ENCODE results near the gene CDC42BPG. TPM values are rescaled to one million over a fixed set of nuclear protein-coding genes. Genes with fewer than 3 reads are reported as not detected.

CDC42BPG gene
- total and polyA plus RNA-seq, 2 experiments from 2014 or later, result not detected

- peak overlapping the region; percentile 99 for H3K9ac ChIP-seq
- peak overlapping the region; percentile 57 for H3K4me2 ChIP-seq (ENCODE audit: unreplicated experiment)
- peaks cover 41% of the 10 kb centered on the region for H3F3A ChIP-seq (ENCODE audit: insufficient read depth)
- H3K4me1 ChIP-seq (ENCODE audit: insufficient read depth), result peaks cover 18% of the 10 kb centered on the region
- H3K9me3 ChIP-seq (ENCODE audit: low read depth), result no peaks in the 10 kb centered on the region
- no peak for DNase-seq
- no peaks in the 10 kb centered on the region for H3K9me2 ChIP-seq (ENCODE audit: insufficient read depth)
- no peaks in the 10 kb centered on the region for H3K27me3 ChIP-seq (replicated peaks; ENCODE audit: insufficient read depth)
- H3K79me2 ChIP-seq (ENCODE audit: insufficient read depth), result peaks cover 44% of the 10 kb centered on the region
- peak overlapping the region; percentile 97 for H3K27ac ChIP-seq
- no peak overlapping the region for H2AFZ ChIP-seq
- H3K36me3 ChIP-seq (ENCODE audit: low read depth), result peaks cover 33% of the 10 kb centered on the region
- peaks cover 34% of the 10 kb centered on the region; the same call in 1 of the 2 replicates for H4K20me1 ChIP-seq (ENCODE audit: insufficient read depth)
- WGBS, 2 experiments (ENCODE audit: low coverage in 1 of 2, low lambda C conversion rate in 2 of 2, missing lambda C conversion rate in 2 of 2), result 0% methylated on average over 3 to 9 of the region's 28 CpGs
- H3K4me3 ChIP-seq, result peak overlapping the region; percentile 94
- in situ Hi-C loops (cut with MboI), result no loop called here
- TF ChIP-seq EZH2phosphoT487 (IDR thresholded peaks at IDR 0.05; ENCODE audit: insufficient read depth, low read depth) (no peak), EZH2 (IDR thresholded peaks at IDR 0.05; ENCODE audit: insufficient read depth, poor library complexity, severe bottlenecking) (no peak)
Observed at GRCh38 chr11:64778223-64778472, 66.3 kb downstream of the CDC42BPG start.

- peaks cover 39% of the 10 kb centered on the region; the same call in 1 of the 2 replicates for H4K20me1 ChIP-seq (ENCODE audit: insufficient read depth)
- peak overlapping the region; percentile 99 for H3K9ac ChIP-seq
- H3K36me3 ChIP-seq (ENCODE audit: low read depth), result peaks cover 38% of the 10 kb centered on the region
- in situ Hi-C loops (cut with MboI), result no loop called here
- peaks cover 18% of the 10 kb centered on the region for H3K4me1 ChIP-seq (ENCODE audit: insufficient read depth)
- H3K4me3 ChIP-seq, result peak overlapping the region; percentile 94
- no peak overlapping the region for H2AFZ ChIP-seq
- H3K9me2 ChIP-seq (ENCODE audit: insufficient read depth), result no peaks in the 10 kb centered on the region
- H3K27ac ChIP-seq, result peak overlapping the region; percentile 97
- peaks cover 49% of the 10 kb centered on the region for H3K79me2 ChIP-seq (ENCODE audit: insufficient read depth)
- no peaks in the 10 kb centered on the region for H3K9me3 ChIP-seq (ENCODE audit: low read depth)
- 0 to 1% methylated on average over 37 to 54 of the region's 98 CpGs for WGBS, 2 experiments (ENCODE audit: low coverage in 1 of 2, low lambda C conversion rate in 2 of 2, missing lambda C conversion rate in 2 of 2)
- peaks cover 46% of the 10 kb centered on the region for H3F3A ChIP-seq (ENCODE audit: insufficient read depth)
- H3K27me3 ChIP-seq (replicated peaks; ENCODE audit: insufficient read depth), result no peaks in the 10 kb centered on the region
- TF ChIP-seq EZH2phosphoT487 (IDR thresholded peaks at IDR 0.05; ENCODE audit: insufficient read depth, low read depth) (no peak), EZH2 (IDR thresholded peaks at IDR 0.05; ENCODE audit: insufficient read depth, poor library complexity, severe bottlenecking) (no peak)
- peak overlapping the region; percentile 98 for H3K4me2 ChIP-seq (ENCODE audit: unreplicated experiment)
- peak; percentile 92 for DNase-seq
Observed at GRCh38 chr11:64777449-64778222, 66.8 kb downstream of the CDC42BPG start.

- H3K4me2 ChIP-seq (ENCODE audit: unreplicated experiment), result peak overlapping the region; percentile 98
- H3K36me3 ChIP-seq (ENCODE audit: low read depth), result peaks cover 45% of the 10 kb centered on the region
- no peak for DNase-seq
- H3K4me1 ChIP-seq (ENCODE audit: insufficient read depth), result peaks cover 25% of the 10 kb centered on the region
- peak overlapping the region; percentile 74 for H3K9ac ChIP-seq
- H3K79me2 ChIP-seq (ENCODE audit: insufficient read depth), result peaks cover 57% of the 10 kb centered on the region
- H3K27me3 ChIP-seq (replicated peaks; ENCODE audit: insufficient read depth), result no peaks in the 10 kb centered on the region
- H3K9me3 ChIP-seq (ENCODE audit: low read depth), result no peaks in the 10 kb centered on the region
- peak overlapping the region; percentile 86 for H3K4me3 ChIP-seq
- H3F3A ChIP-seq (ENCODE audit: insufficient read depth), result peaks cover 54% of the 10 kb centered on the region
- 14 to 16% methylated on average over 3 of the region's 3 CpGs for WGBS, 2 experiments (ENCODE audit: low coverage in 1 of 2, low lambda C conversion rate in 2 of 2, missing lambda C conversion rate in 2 of 2)
- no peak for TF ChIP-seq EZH2 (IDR thresholded peaks at IDR 0.05; ENCODE audit: insufficient read depth, poor library complexity, severe bottlenecking)
- TF ChIP-seq EZH2phosphoT487 (IDR thresholded peaks at IDR 0.05; ENCODE audit: insufficient read depth, low read depth), result no peak
- peak overlapping the region; percentile 50 for H3K27ac ChIP-seq
- in situ Hi-C loops (cut with MboI), result no loop called here
- no peaks in the 10 kb centered on the region for H3K9me2 ChIP-seq (ENCODE audit: insufficient read depth)
- H4K20me1 ChIP-seq (ENCODE audit: insufficient read depth), result peaks cover 47% of the 10 kb centered on the region; the same call in 1 of the 2 replicates
- H2AFZ ChIP-seq, result no peak overlapping the region
Observed at GRCh38 chr11:64776875-64777274, 67.6 kb downstream of the CDC42BPG start.

GRCh38 chr11:64776425-64776824 lies 68.0 kb downstream of the CDC42BPG start:
- peaks cover 25% of the 10 kb centered on the region for H3K4me1 ChIP-seq (ENCODE audit: insufficient read depth)
- TF ChIP-seq EZH2 (IDR thresholded peaks at IDR 0.05; ENCODE audit: insufficient read depth, poor library complexity, severe bottlenecking) (no peak), EZH2phosphoT487 (IDR thresholded peaks at IDR 0.05; ENCODE audit: insufficient read depth, low read depth) (no peak)
- no peak overlapping the region for H2AFZ ChIP-seq
- peak overlapping the region; percentile 86 for H3K4me3 ChIP-seq
- H3K4me2 ChIP-seq (ENCODE audit: unreplicated experiment), result peak overlapping the region; percentile 98
- no peaks in the 10 kb centered on the region for H3K9me3 ChIP-seq (ENCODE audit: low read depth)
- H3K9me2 ChIP-seq (ENCODE audit: insufficient read depth), result no peaks in the 10 kb centered on the region
- no peak for DNase-seq
- H3K27ac ChIP-seq, result no peak overlapping the region
- 69 to 73% methylated on average over 6 of the region's 6 CpGs for WGBS, 2 experiments (ENCODE audit: low coverage in 1 of 2, low lambda C conversion rate in 2 of 2, missing lambda C conversion rate in 2 of 2)
- peaks cover 50% of the 10 kb centered on the region for H3K36me3 ChIP-seq (ENCODE audit: low read depth)
- H3F3A ChIP-seq (ENCODE audit: insufficient read depth), result peaks cover 58% of the 10 kb centered on the region
- in situ Hi-C loops (cut with MboI), result no loop called here
- no peaks in the 10 kb centered on the region for H3K27me3 ChIP-seq (replicated peaks; ENCODE audit: insufficient read depth)
- peaks cover 61% of the 10 kb centered on the region for H3K79me2 ChIP-seq (ENCODE audit: insufficient read depth)
- peak overlapping the region; percentile 74 for H3K9ac ChIP-seq
- H4K20me1 ChIP-seq (ENCODE audit: insufficient read depth), result peaks cover 48% of the 10 kb centered on the region; the same call in 1 of the 2 replicates

All from GM23248 (cell line).